ENCODE measurements around the gene CTNNA3.
"Not testable (repeated sequence)": the region's sequence is repeated elsewhere in the genome, so short reads cannot be mapped to it uniquely, and the experiment has no call there.

The CTNNA3 gene

GRCh38 chr10:67246066-67246555 lies 449.9 kb downstream of the CTNNA3 start:
- no peak for DNase-seq (ENCODE audit: low read depth in 2 of 2)

DNA sequence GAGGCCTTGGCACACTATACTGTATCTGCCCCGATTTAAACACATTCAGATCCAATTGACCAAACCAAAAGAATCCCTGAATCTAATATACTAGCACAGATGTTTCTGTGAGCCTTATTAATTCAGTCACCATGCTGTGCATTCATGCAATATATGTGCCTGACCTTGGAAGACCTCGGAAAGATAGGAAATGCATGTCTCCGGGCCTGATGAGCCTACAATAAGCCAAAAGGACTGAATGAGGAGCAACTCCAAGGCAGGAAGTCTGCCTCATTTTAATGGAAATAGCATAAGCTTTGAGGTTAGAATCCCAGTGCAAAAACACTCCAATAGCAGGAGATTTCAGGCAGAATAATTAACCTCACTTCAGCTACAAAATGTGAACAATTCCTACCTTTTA lies 453.5 kb downstream of the CTNNA3 start:
- DNase-seq (ENCODE audit: low read depth in 2 of 2) = no peak

DNA sequence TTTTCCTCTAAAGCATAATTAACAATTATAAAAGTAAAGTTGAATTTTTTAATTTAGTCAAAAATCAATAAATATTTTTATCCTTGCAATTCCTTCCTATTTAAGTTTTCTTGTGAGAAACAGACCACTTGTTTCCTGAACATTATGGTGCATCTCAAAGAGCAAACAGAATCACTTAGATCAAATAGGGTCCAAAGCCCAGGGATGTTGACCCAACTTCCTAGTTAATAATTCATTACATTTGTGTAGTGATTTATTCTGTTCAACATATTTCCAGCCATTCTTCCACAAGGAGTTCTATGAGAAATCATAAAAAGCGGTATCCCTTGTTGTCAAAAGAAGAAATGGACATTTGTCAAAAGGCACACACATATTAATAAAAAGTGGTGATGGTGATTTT lies 454.5 kb downstream of the CTNNA3 start:
- DNase-seq (ENCODE audit: low read depth in 2 of 2) = no peak

GRCh38 chr10:67239864-67240497 lies 456.0 kb downstream of the CTNNA3 start:
- DNase-seq (ENCODE audit: low read depth in 2 of 2) = no peak

DNA sequence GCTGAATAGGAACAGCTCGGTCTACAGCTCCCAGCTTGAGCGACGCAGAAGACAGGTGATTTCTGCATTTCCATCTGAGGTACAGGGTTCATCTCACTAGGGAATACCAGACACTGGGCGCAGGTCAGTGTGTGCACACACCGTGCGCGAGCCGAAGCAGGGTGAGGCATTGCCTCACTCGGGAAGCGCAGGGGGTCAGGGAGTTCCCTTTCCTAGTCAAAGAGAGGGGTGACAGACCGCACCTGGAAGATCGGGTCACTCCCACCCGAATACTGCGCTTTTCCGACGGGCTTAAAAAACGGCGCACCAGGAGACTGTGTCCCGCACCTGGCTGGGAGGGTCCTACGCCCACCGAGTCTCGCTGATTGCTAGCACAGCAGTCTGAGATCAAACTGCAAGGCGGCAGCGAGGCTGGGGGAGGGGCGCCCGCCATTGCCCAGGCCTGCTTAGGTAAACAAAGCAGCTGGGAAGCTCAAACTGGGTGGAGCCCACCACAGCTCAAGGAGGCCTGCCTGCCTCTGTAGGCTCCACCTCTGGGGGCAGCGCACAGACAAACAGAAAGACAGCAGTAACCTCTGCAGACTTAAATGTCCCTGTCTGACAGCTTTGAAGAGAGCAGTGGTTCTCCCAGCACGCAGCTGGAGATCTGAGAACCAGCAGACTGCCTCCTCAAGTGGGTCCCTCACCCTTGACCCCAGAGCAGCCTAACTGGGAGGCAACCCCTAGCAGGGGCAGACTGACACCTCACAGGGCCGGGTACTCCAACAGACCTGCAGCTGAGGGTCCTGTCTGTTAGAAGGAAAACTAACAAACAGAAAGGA lies 465.1 kb downstream of the CTNNA3 start:
- not testable (repeated sequence) for DNase-seq (ENCODE audit: low read depth in 2 of 2)

GRCh38 chr10:67225226-67225625 lies 470.8 kb downstream of the CTNNA3 start:
- DNase-seq (ENCODE audit: low read depth in 2 of 2) = no peak

DNA sequence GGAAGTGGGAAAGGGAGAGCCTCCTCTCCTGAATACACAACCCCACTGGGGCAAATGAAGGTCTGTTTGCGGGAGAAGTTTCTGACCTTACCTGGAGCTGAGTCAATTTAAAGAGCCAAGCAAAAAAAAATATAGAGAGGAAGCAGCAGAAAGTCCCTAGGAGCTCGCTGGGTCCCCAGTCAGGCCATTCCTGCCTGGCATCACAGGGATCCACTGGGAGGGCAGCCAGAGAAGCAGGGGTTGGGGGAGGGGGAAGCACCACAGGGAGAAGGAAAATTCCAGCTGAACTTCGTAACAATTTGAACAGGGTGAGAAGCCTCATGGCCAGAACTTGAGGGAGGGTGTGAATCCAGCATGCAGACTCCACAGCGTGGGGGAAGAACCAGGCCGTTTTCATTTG lies 471.4 kb downstream of the CTNNA3 start:
- DNase-seq (ENCODE audit: low read depth in 2 of 2) = no peak

DNA sequence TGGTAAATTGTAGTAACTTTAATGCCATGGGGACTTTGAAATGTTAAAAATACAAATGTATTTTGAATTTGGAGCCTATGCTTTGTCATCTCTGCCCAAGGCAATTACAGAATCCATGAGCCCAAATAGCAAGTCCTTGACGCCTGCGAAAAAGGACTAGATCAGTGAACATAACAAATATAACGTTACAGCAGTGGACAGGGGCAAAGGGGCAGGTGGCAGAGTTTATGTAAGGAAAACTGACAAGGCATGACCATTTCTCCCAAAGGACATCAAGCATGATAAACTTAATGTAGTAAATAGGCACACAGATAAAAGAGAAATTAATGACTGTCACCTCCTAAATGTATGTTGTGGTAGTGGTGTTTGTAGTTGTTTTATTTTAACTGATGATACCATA lies 473.1 kb downstream of the CTNNA3 start:
- no peak for DNase-seq (ENCODE audit: low read depth in 2 of 2)

DNA sequence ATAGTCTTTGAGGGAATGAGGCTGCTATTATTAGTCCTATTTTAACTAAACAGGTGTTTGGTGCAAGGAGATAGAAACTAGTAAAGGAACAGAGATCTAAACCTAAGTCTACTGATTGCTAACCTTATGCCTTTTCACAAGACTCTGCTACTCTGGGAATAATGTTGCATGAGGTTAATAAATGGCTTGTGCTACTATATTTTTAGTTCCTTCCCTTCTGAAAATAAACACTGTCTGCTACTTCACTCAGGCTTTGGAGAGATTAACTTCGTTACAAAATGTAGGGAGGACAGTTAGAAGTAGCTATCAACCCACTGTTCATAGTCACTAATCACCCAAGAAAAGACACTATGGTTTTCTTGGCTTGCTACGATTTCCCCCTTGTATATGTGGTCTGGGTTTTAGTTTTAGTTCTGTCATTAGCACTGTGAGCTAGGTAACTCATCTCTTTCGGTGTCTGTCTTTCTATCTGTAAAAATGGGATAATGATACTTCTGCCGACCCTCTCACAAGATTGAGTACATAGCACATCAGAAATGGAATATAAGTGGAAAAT lies 474.0 kb downstream of the CTNNA3 start:
- DNase-seq (ENCODE audit: low read depth in 2 of 2) = no peak

DNA sequence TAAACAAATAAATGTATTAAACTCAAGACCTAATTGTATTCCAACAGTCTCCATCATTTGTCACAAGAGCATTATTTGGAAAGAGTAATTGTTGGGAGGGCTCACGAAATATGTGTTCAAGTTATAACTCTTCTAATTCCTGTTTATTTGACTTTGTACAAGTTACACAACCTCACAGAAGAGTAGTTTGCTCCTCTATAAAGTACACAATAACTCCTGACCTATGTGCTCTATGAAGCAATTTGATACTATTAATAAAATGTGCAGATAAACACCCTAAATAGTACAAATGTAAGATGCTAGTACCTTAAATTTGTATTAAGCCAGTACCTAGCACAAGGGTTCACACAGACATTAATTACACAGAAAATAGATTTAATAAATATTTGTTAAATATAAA lies 484.3 kb downstream of the CTNNA3 start:
- DNase-seq (ENCODE audit: low read depth in 2 of 2) = no peak

DNA sequence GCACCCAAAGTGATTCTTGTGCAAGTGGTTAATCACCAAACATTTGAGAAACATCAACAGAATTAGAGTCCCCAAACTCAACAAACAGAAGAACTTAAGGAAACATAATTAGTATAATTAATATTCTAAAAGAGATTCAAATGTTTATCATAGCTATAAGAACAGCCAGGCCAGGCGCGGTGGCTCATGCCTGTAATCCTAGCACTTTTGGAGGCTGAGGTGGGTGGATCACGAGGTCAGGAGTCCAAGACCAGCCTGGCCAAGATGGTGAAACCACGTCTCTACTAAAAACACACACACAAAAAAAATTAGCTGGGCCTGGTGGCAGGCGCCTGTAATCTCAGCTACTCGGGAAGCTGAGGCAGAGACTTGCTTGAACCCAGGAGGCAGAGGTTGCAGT lies 488.1 kb downstream of the CTNNA3 start:
- not testable (repeated sequence) for DNase-seq (ENCODE audit: low read depth in 2 of 2)

DNA sequence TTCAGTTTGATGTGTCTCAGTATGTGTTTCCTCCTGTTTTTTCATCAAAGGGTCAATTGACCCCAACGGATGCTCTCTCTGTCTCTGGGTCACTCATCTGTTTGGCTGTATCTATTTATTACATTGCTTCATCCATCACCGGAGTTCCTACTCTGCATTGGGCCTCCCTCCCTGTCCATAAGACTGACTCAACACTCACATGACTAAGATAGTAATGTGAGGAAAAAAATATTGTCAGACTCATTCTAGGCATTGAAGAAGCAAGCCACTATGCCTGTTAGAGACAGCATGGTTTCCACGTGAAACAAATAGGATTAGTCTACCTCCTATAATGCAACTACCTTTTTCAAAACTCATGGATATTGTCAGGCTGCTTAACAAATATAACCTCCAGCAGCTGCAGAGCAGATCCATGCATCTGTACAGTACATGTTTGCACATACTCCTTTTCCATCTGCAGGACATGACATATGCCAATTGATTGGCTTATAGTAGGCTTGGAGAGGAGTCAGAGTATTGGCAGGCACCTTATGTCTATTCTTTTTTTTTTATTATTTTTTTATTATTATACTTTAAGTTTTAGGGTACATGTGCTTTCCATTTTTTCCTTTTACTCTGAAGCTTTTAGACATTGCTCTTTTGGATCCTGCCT lies 495.0 kb downstream of the CTNNA3 start:
- DNase-seq (ENCODE audit: low read depth in 2 of 2) = no peak

GRCh38 chr10:67175354-67175753 lies 520.6 kb downstream of the CTNNA3 start:
- no peak for DNase-seq (ENCODE audit: low read depth in 2 of 2)

DNA sequence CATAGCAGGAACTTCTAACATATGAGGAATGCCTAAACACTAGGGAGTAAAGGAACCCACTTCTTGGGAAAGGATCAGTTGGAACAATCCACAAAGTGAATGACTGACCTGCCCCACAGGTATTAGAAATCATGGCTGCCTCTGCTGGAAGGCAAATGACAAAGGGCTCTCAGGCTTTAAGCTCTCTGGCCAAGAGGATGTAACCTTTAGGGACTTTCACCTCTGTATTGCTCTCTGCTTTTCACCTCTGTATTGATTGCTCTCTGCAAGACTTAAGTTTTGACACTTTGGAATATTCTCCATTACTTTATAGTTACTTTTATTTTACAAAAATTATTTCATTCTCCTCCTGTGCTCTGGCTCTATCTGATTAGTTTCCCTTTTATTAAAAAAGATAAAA lies 522.2 kb downstream of the CTNNA3 start:
- DNase-seq (ENCODE audit: low read depth in 2 of 2) = no peak

- DNase-seq (ENCODE audit: low read depth in 2 of 2) = no peak
These were observed 524.0 kb downstream of the CTNNA3 start for GRCh38 chr10:67171970-67172369.

- no peak for DNase-seq (ENCODE audit: low read depth in 2 of 2)
These were observed 539.8 kb downstream of the CTNNA3 start for GRCh38 chr10:67156239-67156638.

DNA sequence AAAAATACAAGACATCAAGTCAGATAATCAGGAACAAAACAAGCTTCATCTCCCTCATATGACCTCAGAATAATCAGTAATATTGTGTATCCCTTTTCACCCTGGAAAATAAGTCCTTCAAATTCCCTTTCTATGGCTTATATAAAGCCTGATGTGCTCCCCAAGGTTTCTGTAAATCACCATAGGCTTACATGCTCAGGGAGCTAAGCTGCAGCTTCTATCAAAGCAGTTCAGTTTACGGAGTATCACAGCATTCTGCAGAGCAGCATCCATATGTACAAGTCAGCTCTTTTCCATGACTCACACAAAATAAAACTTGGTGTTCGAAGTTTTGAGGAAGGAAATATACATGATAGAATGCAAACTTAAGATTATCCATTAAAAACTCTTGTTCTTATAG lies 544.5 kb downstream of the CTNNA3 start:
- DNase-seq (ENCODE audit: low read depth in 2 of 2) = no peak

- DNase-seq (ENCODE audit: low read depth in 2 of 2) = no peak
These were observed 551.5 kb downstream of the CTNNA3 start for GRCh38 chr10:67144530-67144929.

GRCh38 chr10:67141300-67141699 lies 554.7 kb downstream of the CTNNA3 start:
- no peak for DNase-seq (ENCODE audit: low read depth in 2 of 2)

- no peak for DNase-seq (ENCODE audit: low read depth in 2 of 2)
These were observed 555.4 kb downstream of the CTNNA3 start for GRCh38 chr10:67140641-67141040.

GRCh38 chr10:67127441-67127840 lies 568.6 kb downstream of the CTNNA3 start:
- DNase-seq (ENCODE audit: low read depth in 2 of 2) = no peak

DNA sequence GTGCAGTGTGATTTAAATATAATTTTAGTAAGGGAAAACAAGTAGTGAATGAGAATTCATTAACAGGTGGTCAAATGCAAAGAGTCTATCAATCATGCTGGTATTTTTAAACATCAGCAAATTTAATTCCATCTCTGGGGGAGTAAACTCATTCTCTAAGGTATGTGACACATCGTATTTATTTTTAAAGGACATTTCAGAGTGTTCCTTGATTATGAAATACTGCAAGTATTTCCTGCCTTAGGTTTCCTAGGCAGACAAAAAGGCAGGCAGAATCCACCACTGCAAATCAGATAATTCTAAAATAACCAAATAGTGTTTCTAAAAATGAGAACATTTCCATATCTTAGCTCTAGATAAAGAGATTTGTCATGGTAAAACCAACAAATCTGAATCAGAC lies 576.3 kb downstream of the CTNNA3 start:
- DNase-seq (ENCODE audit: low read depth in 2 of 2) = no peak

Data from stimulated activated CD8-positive, alpha-beta memory T cell treated with anti-CD3 and anti-CD28 coated beads, Interleukin-7, amount 100 ng/mL, for 1 hour (primary cell).